Measurements from ENCODE around the gene RABGGTB. TPM values are rescaled to one million over a fixed set of nuclear protein-coding genes. Genes with fewer than 3 reads are reported as not detected.

Gene RABGGTB
- total and polyA plus RNA-seq, 2 experiments from 2014 or later: 77.1 to 162 TPM

DNA sequence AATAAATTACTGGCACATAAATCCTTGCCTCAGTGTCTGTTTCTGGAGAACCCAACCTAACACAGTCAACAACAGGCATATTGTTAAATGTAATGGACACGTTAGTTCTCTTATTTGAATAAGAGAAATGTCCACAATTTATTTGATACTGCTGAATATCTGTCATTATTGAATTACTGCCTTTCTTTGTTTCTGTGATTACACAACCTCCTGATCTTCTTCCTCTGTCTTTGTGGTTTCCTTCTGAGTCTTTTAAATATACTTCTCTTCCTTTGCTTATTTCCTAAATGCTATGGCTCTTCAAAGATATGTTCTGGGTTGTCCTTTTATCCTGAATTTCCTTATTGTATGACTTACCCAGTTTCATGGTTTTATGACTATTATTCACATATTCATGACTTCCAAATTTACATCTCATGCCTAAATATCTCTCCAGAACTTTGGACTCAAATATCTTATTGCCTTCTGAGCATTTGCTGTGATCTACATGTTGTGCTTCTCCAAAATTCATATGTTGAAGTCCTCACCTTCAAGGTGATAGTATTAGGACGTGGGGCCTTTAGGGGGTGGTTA is 50.6 kb downstream of the RABGGTB start:
- Mint-ChIP-seq H3K27ac (no peak overlapping the region), H3K4me3 (no peak overlapping the region), H3K4me1 (no peaks in the 10 kb centered on the region), H3K27me3 (ENCODE audit: insufficient read depth, low read depth, poor library complexity) (peaks cover 4% of the 10 kb centered on the region), H3K36me3 (ENCODE audit: low read depth) (no peaks in the 10 kb centered on the region), H3K9me3 (peaks cover 20% of the 10 kb centered on the region)
- no peak overlapping the region for H3K4me3 ChIP-seq
- DNase-seq (ENCODE audit: low spot score): no peak
- no peak overlapping the region for H3K27ac ChIP-seq (ENCODE audit: low read depth)
- no peaks in the 10 kb centered on the region for H3K36me3 ChIP-seq (ENCODE audit: insufficient read depth)
- H2AFZ ChIP-seq: no peak overlapping the region
- no peaks in the 10 kb centered on the region for H3K27me3 ChIP-seq (ENCODE audit: insufficient read depth)
- no peak for TF ChIP-seq POLR2AphosphoS5 (IDR thresholded peaks at IDR 0.05; ENCODE audit: low read depth)
- TF ChIP-seq STAT1 (IDR thresholded peaks at IDR 0.05; ENCODE audit: unreplicated experiment): no peak
- TF ChIP-seq, protein P1, sequence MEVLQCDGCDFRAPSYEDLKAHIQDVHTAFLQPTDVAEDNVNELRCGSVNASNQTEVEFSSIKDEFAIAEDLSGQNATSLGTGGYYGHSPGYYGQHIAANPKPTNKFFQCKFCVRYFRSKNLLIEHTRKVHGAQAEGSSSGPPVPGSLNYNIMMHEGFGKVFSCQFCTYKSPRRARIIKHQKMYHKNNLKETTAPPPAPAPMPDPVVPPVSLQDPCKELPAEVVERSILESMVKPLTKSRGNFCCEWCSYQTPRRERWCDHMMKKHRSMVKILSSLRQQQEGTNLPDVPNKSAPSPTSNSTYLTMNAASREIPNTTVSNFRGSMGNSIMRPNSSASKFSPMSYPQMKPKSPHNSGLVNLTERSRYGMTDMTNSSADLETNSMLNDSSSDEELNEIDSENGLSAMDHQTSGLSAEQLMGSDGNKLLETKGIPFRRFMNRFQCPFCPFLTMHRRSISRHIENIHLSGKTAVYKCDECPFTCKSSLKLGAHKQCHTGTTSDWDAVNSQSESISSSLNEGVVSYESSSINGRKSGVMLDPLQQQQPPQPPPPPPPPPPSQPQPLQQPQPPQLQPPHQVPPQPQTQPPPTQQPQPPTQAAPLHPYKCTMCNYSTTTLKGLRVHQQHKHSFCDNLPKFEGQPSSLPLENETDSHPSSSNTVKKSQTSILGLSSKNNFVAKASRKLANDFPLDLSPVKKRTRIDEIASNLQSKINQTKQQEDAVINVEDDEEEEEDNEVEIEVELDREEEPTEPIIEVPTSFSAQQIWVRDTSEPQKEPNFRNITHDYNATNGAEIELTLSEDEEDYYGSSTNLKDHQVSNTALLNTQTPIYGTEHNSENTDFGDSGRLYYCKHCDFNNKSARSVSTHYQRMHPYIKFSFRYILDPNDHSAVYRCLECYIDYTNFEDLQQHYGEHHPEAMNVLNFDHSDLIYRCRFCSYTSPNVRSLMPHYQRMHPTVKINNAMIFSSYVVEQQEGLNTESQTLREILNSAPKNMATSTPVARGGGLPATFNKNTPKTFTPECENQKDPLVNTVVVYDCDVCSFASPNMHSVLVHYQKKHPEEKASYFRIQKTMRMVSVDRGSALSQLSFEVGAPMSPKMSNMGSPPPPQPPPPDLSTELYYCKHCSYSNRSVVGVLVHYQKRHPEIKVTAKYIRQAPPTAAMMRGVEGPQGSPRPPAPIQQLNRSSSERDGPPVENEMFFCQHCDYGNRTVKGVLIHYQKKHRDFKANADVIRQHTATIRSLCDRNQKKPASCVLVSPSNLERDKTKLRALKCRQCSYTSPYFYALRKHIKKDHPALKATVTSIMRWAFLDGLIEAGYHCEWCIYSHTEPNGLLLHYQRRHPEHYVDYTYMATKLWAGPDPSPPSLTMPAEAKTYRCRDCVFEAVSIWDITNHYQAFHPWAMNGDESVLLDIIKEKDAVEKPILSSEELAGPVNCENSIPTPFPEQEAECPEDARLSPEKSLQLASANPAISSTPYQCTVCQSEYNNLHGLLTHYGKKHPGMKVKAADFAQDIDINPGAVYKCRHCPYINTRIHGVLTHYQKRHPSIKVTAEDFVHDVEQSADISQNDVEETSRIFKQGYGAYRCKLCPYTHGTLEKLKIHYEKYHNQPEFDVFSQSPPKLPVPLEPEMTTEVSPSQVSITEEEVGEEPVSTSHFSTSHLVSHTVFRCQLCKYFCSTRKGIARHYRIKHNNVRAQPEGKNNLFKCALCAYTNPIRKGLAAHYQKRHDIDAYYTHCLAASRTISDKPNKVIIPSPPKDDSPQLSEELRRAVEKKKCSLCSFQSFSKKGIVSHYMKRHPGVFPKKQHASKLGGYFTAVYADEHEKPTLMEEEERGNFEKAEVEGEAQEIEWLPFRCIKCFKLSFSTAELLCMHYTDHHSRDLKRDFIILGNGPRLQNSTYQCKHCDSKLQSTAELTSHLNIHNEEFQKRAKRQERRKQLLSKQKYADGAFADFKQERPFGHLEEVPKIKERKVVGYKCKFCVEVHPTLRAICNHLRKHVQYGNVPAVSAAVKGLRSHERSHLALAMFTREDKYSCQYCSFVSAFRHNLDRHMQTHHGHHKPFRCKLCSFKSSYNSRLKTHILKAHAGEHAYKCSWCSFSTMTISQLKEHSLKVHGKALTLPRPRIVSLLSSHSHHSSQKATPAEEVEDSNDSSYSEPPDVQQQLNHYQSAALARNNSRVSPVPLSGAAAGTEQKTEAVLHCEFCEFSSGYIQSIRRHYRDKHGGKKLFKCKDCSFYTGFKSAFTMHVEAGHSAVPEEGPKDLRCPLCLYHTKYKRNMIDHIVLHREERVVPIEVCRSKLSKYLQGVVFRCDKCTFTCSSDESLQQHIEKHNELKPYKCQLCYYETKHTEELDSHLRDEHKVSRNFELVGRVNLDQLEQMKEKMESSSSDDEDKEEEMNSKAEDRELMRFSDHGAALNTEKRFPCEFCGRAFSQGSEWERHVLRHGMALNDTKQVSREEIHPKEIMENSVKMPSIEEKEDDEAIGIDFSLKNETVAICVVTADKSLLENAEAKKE (CRISPR knock-in tag; IDR thresholded peaks at IDR 0.05): no peak
- TF ChIP-seq, protein P2, sequence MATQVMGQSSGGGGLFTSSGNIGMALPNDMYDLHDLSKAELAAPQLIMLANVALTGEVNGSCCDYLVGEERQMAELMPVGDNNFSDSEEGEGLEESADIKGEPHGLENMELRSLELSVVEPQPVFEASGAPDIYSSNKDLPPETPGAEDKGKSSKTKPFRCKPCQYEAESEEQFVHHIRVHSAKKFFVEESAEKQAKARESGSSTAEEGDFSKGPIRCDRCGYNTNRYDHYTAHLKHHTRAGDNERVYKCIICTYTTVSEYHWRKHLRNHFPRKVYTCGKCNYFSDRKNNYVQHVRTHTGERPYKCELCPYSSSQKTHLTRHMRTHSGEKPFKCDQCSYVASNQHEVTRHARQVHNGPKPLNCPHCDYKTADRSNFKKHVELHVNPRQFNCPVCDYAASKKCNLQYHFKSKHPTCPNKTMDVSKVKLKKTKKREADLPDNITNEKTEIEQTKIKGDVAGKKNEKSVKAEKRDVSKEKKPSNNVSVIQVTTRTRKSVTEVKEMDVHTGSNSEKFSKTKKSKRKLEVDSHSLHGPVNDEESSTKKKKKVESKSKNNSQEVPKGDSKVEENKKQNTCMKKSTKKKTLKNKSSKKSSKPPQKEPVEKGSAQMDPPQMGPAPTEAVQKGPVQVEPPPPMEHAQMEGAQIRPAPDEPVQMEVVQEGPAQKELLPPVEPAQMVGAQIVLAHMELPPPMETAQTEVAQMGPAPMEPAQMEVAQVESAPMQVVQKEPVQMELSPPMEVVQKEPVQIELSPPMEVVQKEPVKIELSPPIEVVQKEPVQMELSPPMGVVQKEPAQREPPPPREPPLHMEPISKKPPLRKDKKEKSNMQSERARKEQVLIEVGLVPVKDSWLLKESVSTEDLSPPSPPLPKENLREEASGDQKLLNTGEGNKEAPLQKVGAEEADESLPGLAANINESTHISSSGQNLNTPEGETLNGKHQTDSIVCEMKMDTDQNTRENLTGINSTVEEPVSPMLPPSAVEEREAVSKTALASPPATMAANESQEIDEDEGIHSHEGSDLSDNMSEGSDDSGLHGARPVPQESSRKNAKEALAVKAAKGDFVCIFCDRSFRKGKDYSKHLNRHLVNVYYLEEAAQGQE (IDR thresholded peaks at IDR 0.05; ENCODE audit: unreplicated experiment): no peak
- TF ChIP-seq, protein P3, sequence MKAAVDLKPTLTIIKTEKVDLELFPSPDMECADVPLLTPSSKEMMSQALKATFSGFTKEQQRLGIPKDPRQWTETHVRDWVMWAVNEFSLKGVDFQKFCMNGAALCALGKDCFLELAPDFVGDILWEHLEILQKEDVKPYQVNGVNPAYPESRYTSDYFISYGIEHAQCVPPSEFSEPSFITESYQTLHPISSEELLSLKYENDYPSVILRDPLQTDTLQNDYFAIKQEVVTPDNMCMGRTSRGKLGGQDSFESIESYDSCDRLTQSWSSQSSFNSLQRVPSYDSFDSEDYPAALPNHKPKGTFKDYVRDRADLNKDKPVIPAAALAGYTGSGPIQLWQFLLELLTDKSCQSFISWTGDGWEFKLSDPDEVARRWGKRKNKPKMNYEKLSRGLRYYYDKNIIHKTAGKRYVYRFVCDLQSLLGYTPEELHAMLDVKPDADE (IDR thresholded peaks at IDR 0.05): no peak
- TF ChIP-seq EZH2phosphoT487 (IDR thresholded peaks at IDR 0.05; ENCODE audit: unreplicated experiment): no peak
- no peak for TF ChIP-seq NANOG (IDR thresholded peaks at IDR 0.05; ENCODE audit: borderline replicate concordance)
- TF ChIP-seq, protein P4, sequence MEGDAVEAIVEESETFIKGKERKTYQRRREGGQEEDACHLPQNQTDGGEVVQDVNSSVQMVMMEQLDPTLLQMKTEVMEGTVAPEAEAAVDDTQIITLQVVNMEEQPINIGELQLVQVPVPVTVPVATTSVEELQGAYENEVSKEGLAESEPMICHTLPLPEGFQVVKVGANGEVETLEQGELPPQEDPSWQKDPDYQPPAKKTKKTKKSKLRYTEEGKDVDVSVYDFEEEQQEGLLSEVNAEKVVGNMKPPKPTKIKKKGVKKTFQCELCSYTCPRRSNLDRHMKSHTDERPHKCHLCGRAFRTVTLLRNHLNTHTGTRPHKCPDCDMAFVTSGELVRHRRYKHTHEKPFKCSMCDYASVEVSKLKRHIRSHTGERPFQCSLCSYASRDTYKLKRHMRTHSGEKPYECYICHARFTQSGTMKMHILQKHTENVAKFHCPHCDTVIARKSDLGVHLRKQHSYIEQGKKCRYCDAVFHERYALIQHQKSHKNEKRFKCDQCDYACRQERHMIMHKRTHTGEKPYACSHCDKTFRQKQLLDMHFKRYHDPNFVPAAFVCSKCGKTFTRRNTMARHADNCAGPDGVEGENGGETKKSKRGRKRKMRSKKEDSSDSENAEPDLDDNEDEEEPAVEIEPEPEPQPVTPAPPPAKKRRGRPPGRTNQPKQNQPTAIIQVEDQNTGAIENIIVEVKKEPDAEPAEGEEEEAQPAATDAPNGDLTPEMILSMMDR (conservative IDR thresholded peaks at IDR 0.05; ENCODE audit: low read depth in 2 of 2): no peak
- TF ChIP-seq ZNF114 (CRISPR knock-in tag; IDR thresholded peaks at IDR 0.05): no peak
- TF ChIP-seq ZNF331 (CRISPR knock-in tag; IDR thresholded peaks at IDR 0.05; ENCODE audit: low read depth): no peak
- no peak for TF ChIP-seq EZH2 (IDR thresholded peaks at IDR 0.05; ENCODE audit: low read depth, unreplicated experiment)
- no peak for TF ChIP-seq JUNB (IDR thresholded peaks at IDR 0.05; ENCODE audit: unreplicated experiment)
- no peak for TF ChIP-seq CREB1 (CRISPR knock-in tag; IDR thresholded peaks at IDR 0.05; ENCODE audit: low read depth)
- no peaks in the 10 kb centered on the region for H3K4me1 ChIP-seq (ENCODE audit: insufficient read depth)
- ATAC-seq: no peak
- H4K20me1 ChIP-seq (replicated peaks; ENCODE audit: insufficient read depth): no peaks in the 10 kb centered on the region
- no peaks in the 10 kb centered on the region for H3F3A ChIP-seq (replicated peaks; ENCODE audit: low read depth)
- no peak overlapping the region for H3K4me2 ChIP-seq
- H3K9me2 ChIP-seq (ENCODE audit: insufficient read depth): no peaks in the 10 kb centered on the region
- no peaks in the 10 kb centered on the region for H3K79me2 ChIP-seq (replicated peaks; ENCODE audit: insufficient read depth)

Data from GM23338 (cell line).